Fibroblast of lung (primary cell): Measurements from ENCODE around the gene COLEC11. TPM values are rescaled to one million over a fixed set of nuclear protein-coding genes. Genes with fewer than 3 reads are reported as not detected.

Experiments
- DNase-seq, 2 donors: peaks; one replicate each; pipeline versions ENCODE4 v3.0.0 to v3.0.0-alpha.2; 2010; ENCODE audit warnings: low read depth in 2 of 2
- H2AFZ ChIP-seq: 2 replicates; pipeline ENCODE4 v1.5.1; 2012; ENCODE audit warnings: low read length, control low read depth, inconsistent platforms
- H3K27ac ChIP-seq: 2 replicates; pipeline ENCODE4 v1.5.1; 2011; ENCODE audit warnings: low read length, control low read depth; ENCODE audit not compliant: insufficient read depth
- H3K27me3 ChIP-seq: 2 replicates; pipeline ENCODE4 v1.5.1; 2011; ENCODE audit warnings: mild to moderate bottlenecking, low read length; ENCODE audit not compliant: control insufficient read depth, insufficient read depth
- H3K36me3 ChIP-seq: 2 replicates; pipeline ENCODE4 v1.5.1; 2011; ENCODE audit warnings: low read length; ENCODE audit not compliant: control insufficient read depth, insufficient read depth
- H3K4me1 ChIP-seq: 2 replicates; pipeline ENCODE4 v1.5.1; 2011; ENCODE audit warnings: low read length; ENCODE audit not compliant: control insufficient read depth, insufficient read depth; ENCODE audit errors: extremely low read depth
- H3K4me2 ChIP-seq: 2 replicates; pipeline ENCODE4 v1.5.1; 2011; ENCODE audit warnings: low read length, control low read depth; ENCODE audit not compliant: insufficient read depth; ENCODE audit errors: extremely low read depth
- H3K4me3 ChIP-seq, 4 experiments: fragments of 200-600 bp in 1 of 4; sonication (generic) in 1 of 4; replicated peaks in 1 of 4; 2 replicates each; pipeline ENCODE4 v1.5.1; 2011 to 2016; ENCODE audit warnings: low read length in 4 of 4, low read depth in 3 of 4, mild to moderate bottlenecking in 3 of 4, control low read depth in 2 of 4, inconsistent platforms in 1 of 4, mixed read lengths in 1 of 4; ENCODE audit not compliant: insufficient read depth in 1 of 4; ENCODE audit errors: control extremely low read depth in 1 of 4
- H3K79me2 ChIP-seq: 2 replicates; pipeline ENCODE4 v1.5.1; 2012; ENCODE audit warnings: mild to moderate bottlenecking, low read length, inconsistent platforms; ENCODE audit not compliant: control insufficient read depth, insufficient read depth
- H3K9ac ChIP-seq: 2 replicates; pipeline ENCODE4 v1.5.1; 2011; ENCODE audit warnings: mild to moderate bottlenecking, low read length, control low read depth; ENCODE audit not compliant: insufficient read depth
- H3K9me3 ChIP-seq: 2 replicates; pipeline ENCODE4 v1.5.1; 2012; ENCODE audit warnings: low read depth, low read length; ENCODE audit not compliant: control insufficient read depth, insufficient read depth
- H4K20me1 ChIP-seq: 2 replicates; pipeline ENCODE4 v1.5.1; 2011; ENCODE audit warnings: low read length; ENCODE audit not compliant: control insufficient read depth, insufficient read depth; ENCODE audit errors: extremely low read depth
- EZH2 ChIP-seq: IDR thresholded peaks from 2 replicates; pipeline ENCODE4 v1.5.1; 2012; ENCODE audit warnings: low read length, control low read depth, mild to moderate bottlenecking; ENCODE audit errors: missing control alignments
- polyA plus RNA-seq, 2 donors: library from polyadenylated mRNA; depleted of rRNA in 1 of 2; stranded (reverse) in 1 of 2; unstranded in 1 of 2; fragments of >200 nt; gene quantifications; 2 replicates each; pipeline ENCODE4 v1.2.1, GENCODE V29; 2011 to 2012; ENCODE audit warnings: missing spikeins in 1 of 2
- total RNA-seq: library from RNA; depleted of rRNA; stranded (reverse); fragments of >200 nt; gene quantifications from 2 replicates; pipeline ENCODE4 v1.2.1, GENCODE V29; 2014
- TF ChIP-seq, protein P1 (sequence below), 2 donors: IDR thresholded peaks in 1 of 2; conservative IDR thresholded peaks in 1 of 2; 1 replicate in 1 of 2; 2 replicates in 1 of 2; pipeline ENCODE4 v1.5.1; 2011 to 2012; ENCODE audit warnings: low read length in 2 of 2, control low read depth in 1 of 2, inconsistent platforms in 1 of 2, low read depth in 1 of 2, mild to moderate bottlenecking in 1 of 2

The COLEC11 gene
- total and polyA plus RNA-seq, 2 donors (not counting 1 experiment from before 2014, with no cell fraction given), result 0.30 to 0.83 TPM

DNA sequence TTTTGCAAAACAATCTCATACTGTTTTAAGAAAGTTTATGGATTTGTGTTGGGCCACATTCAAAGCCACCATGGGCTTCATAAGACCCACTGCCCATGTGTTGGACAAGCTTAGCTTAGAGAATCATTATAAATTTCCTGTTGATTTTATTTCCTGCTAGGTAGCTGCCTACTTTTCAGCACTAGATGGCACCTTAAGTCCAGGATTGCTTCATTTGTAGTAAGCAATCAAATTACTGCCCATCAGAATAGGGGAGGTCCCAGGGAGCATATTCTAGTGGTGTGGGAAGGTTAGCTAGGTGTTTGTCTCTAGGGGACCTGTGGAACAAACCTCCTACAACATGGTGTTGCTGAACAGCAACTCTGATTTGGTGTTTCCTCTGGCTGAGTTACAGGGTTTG, 97.5 kb downstream of the COLEC11 start:
- DNase-seq, result peak in 1 of 2 donors; percentile 22

More for the DNA sequence above, 97.5 kb downstream of the COLEC11 start:
- Histone ChIP-seq H3K27me3 (no peaks in the 10 kb centered on the region), H3K9me3 (no peaks in the 10 kb centered on the region), H4K20me1 (no peaks in the 10 kb centered on the region), H2AFZ (no peak overlapping the region), H3K4me1 (no peaks in the 10 kb centered on the region), H3K9ac (no peak overlapping the region), H3K4me2 (no peak overlapping the region), H3K79me2 (no peaks in the 10 kb centered on the region), H3K4me3 (no peak overlapping the region), H3K27ac (no peak overlapping the region), H3K36me3 (no peaks in the 10 kb centered on the region)
- TF ChIP-seq EZH2, result no peak
- TF ChIP-seq, protein P1, sequence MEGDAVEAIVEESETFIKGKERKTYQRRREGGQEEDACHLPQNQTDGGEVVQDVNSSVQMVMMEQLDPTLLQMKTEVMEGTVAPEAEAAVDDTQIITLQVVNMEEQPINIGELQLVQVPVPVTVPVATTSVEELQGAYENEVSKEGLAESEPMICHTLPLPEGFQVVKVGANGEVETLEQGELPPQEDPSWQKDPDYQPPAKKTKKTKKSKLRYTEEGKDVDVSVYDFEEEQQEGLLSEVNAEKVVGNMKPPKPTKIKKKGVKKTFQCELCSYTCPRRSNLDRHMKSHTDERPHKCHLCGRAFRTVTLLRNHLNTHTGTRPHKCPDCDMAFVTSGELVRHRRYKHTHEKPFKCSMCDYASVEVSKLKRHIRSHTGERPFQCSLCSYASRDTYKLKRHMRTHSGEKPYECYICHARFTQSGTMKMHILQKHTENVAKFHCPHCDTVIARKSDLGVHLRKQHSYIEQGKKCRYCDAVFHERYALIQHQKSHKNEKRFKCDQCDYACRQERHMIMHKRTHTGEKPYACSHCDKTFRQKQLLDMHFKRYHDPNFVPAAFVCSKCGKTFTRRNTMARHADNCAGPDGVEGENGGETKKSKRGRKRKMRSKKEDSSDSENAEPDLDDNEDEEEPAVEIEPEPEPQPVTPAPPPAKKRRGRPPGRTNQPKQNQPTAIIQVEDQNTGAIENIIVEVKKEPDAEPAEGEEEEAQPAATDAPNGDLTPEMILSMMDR (conservative IDR thresholded peaks at IDR 0.05 in 1 of 2, IDR thresholded peaks at IDR 0.05 in 1 of 2; ENCODE audit: low read depth in 1 of 2, low read length in 2 of 2), result peak; percentile 24 to 39

Other genes with a start within 250 kb of the COLEC11 start
- gene EIPR1, start 217.3 kb upstream of the COLEC11 start, total RNA-seq, result 15.2 and 22.3 TPM in 2 replicates
- gene EIPR1, start 217.3 kb upstream of the COLEC11 start, polyA plus RNA-seq, result 23.9 and 34.6 TPM in 2 replicates
- 49.1 and 53.2 TPM in 2 replicates for gene TRAPPC12, start 215.4 kb upstream of the COLEC11 start, total RNA-seq
- gene TRAPPC12, start 215.4 kb upstream of the COLEC11 start, polyA plus RNA-seq, result 33.7 and 52.0 TPM in 2 replicates
- gene ADI1, start 75.6 kb upstream of the COLEC11 start, total RNA-seq, result 22.1 and 41.9 TPM in 2 replicates
- gene ADI1, start 75.6 kb upstream of the COLEC11 start, polyA plus RNA-seq, result 69.3 and 83.0 TPM in 2 replicates
- gene RNASEH1, start 36.8 kb upstream of the COLEC11 start, total RNA-seq, result 28.5 and 31.2 TPM in 2 replicates
- gene RNASEH1, start 36.8 kb upstream of the COLEC11 start, polyA plus RNA-seq, result 23.8 and 28.6 TPM in 2 replicates
- gene RPS7, start 19.9 kb upstream of the COLEC11 start, total RNA-seq, result 1,452 and 2,150 TPM in 2 replicates
- gene RPS7, start 19.9 kb upstream of the COLEC11 start, polyA plus RNA-seq, result 1,409 and 1,476 TPM in 2 replicates
- gene ALLC, start 63.1 kb downstream of the COLEC11 start, total RNA-seq, result not detected in 2 replicates
- gene ALLC, start 63.1 kb downstream of the COLEC11 start, polyA plus RNA-seq, result not detected in 2 replicates
- gene DCDC2C, start 108.5 kb downstream of the COLEC11 start, total RNA-seq, result not detected in 2 replicates
- not detected in 2 replicates for gene DCDC2C, start 108.5 kb downstream of the COLEC11 start, polyA plus RNA-seq